Activated gamma-delta T cell treated with Interleukin-2 at 50 U/mL for 16 hours (primary cell): ENCODE data around the gene VSTM5.
"Not testable (repeated sequence)": the region's sequence is repeated elsewhere in the genome, so short reads cannot be mapped to it uniquely, and the experiment has no call there.

Experiments used
- DNase-seq: peaks from one replicate; pipeline ENCODE4 v3.0.0-alpha.2; 2020

VSTM5 gene, protein sequence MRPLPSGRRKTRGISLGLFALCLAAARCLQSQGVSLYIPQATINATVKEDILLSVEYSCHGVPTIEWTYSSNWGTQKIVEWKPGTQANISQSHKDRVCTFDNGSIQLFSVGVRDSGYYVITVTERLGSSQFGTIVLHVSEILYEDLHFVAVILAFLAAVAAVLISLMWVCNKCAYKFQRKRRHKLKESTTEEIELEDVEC

DNA sequence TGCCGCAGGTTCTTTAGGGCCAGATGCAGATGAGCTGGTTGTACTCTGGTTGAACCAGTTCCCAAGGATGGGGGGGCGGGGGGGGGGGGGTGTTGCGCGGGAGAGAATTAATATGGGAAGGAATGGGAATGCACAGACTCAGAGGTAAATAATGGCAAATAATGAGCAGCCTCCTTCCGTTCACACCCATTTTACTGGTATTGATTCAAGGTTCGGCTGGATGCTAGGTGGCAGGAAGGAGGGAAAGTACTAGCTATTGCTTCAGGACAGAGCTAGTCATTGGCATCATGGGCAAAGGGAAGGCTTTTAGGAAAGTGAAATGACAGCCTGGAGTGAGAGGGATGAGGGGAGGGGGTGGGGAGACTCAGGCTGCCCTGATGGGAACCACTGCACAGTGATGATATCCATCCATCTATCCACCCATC lies at the start of gene VSTM5:
Gene VSTM5, minus strand, starts transcription at position 25 of the 425 bp plus-strand sequence. CDS start 116 bp downstream, outside the sequence.
- DNase-seq = no peak

DNA sequence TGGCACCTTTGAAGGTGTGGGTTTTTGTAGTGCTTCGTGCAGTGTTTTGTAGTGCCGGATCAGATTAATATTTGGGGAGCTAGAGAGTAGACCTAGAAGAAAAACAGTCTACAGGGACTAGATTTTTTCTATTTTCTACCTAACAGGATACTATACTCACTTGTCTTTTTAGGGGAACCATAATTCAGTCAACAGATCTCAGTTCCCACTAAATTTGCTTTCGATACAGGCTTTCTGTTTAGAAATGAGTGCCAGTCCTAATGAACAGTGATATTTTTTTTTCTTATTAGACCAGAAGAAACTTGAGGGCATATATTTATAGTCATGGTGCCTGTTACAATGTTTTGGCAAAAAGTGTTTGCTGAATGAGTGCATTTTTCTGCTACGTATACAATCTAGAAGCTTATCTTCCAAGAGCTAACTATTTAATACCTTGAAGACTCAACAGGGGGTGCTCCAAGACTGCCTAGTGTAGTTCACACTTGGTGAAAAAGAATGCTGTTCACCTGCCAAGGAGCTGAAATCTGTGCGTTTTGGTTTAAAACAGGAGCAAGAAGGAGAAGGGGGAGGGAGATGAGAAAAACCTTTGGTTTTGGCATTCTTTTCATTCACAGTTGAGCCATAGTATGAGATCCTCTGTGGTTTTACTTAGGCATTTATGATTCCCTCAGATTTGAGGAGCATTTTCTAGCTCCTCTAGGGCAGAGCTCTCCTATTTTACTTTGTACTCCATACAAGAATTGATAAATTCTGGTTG lies 44.9 kb upstream of the VSTM5 start:
- DNase-seq = no peak

DNA sequence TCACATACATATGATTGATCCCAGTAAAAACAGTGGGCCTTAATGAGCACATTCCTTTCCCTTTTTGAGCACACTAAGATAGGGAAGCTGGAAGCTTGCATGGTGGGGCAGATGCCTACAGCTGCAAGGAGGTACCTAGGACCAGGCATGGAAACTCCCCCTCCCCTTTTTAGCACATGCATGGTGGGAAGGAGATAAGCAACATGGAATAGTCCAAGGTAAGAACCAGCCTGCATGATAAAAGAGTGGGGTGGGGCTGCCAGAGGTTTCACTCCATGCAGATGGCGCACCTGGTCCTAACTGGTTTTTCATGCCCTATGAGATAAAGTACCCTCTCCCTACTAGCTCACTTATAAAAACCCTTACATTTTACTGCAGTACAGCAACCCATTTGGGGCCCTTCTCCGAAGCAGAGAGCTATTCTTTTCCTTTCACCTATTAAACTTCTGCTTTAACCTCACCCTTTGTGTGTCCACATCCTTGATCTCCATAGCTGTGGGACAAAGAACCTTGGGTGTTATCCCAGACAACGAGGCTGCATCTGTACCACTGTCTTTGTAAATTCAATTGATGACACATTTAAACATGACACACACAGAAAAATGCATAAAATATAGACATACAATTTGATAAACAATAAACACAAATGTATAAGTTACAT lies 40.1 kb upstream of the VSTM5 start:
- no peak for DNase-seq

DNA sequence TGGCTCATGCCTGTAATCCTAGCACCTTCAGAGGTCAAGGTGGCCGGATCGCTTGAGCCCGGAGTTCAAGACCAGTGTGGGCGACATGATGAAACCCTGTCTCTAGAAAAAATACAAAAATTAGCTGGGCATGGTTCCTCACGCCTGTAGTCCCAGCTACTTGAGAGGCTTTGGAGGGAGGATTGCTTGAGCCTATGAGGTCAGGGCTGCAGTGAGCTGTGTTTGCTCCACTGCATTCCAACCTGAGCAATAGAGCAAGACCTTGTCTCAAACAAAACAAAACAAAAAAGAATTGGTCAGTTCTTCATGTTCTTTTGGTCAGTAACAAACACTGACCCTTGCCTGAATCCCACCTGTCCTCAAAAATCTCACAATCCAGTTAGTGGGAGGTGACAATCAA lies 36.7 kb upstream of the VSTM5 start:
- DNase-seq = no peak

DNA sequence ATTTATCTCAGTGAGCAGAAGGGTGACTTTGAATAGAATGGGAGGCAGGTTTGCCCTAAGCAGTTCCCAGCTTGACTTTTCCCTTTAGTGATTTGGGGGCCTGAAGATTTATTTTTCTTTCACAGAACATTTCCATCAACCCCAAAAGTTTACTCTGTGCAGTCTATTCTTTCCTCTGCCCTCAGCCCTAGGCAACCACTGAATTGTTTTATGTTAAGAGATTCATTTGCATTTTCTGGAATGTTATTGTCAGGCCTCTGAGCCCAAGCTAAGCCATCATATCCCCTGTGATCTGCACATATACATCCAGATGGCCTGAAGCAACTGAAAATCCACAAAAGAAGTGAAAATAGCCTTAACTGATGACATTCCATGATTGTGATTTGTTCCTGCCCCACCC lies 28.7 kb upstream of the VSTM5 start:
- not testable (repeated sequence) for DNase-seq

DNA sequence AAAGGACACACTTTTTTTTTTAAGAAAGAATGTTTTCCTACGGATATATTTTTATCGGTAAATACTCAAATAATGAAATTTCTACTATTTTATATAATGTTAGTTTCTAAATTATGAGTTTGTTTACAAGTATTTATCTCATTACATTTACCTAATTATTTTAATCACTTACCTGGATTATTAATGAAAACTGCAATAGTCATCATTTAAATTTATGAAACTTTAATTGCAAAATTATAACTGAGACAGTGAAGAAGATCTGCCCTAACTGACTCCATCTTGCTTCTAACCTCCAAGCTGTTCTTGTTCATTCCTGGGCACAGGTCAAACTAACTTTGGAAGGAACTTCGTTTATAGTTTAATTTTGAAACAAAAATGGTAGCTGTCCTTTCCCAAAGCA lies 25.2 kb upstream of the VSTM5 start:
- DNase-seq = no peak

DNA sequence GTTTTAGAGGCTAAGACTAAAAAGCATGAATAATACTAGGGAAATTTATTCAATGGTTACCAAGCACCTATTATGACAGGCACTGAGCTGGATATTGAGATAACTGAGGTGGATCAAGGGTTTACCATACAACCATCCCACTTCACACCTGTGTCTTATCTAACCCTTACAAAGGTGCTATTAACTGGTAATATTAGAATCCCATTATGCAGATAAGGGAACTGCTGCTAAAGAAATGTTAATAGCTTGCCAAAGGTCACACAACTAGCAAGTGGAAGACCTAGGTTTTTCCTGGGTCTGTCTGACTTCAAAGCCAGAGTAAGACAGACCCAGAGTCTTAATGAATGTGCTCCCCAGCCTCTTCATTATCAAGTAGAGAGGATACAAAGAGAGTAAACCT lies 21.1 kb upstream of the VSTM5 start:
- DNase-seq = no peak

DNA sequence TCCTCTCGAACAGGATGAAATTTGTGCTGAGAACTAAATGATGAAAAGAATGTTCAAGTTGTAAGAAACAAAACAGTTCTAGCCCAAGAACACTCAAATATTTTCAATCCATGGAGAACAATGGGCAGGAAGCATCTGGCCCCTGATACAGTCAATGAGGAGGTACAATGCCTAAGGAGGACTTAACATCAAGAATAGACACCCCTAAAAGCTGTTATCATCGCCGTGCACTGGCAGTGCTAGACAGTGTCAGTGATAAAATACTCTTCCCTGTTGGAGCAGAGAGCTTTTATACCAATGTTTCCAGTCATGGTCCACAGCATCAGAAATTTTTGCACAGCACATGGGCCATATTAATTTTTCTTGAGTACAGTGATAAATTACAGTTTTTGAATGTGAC lies 20.2 kb upstream of the VSTM5 start:
- no peak for DNase-seq

DNA sequence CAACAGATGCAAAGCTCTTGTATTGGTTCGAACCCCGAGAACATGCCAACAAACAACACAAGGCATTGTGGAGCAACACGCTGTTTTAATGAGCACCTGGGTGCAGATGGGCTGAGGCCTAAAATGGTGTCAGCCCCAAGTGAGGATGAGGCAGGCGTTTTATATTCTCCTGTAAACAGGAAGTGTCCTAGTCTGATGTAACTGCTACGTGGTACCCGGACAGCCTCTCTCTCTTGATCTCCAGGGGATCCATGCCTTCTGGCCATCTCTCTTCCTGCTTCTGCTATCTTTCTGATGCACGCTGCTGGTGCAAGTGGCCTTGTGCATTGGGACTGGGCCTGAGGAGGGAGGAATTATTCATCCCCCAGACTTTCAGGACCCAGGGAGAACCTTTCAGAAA lies 19.4 kb upstream of the VSTM5 start:
- no peak for DNase-seq

DNA sequence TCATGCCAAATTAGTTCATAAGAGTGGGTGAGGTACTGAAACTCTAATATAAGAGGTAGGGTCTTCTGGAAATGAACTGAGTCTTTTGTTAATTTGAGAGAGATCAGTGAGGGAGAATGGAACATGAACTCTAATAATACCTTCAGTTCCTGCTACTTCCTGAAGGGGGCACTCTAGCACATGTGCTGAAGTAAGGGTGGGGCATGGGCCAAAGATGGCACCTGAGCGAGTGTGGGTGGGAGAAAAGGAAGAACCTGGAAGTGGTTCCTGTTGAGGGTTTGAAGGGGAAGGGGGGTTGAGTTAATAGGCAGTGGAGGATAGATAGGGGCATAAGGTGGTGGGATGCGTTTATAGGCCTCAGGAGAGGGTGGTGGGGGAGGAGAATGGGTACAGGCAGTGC lies 18.0 kb upstream of the VSTM5 start:
- not testable (repeated sequence) for DNase-seq

DNA sequence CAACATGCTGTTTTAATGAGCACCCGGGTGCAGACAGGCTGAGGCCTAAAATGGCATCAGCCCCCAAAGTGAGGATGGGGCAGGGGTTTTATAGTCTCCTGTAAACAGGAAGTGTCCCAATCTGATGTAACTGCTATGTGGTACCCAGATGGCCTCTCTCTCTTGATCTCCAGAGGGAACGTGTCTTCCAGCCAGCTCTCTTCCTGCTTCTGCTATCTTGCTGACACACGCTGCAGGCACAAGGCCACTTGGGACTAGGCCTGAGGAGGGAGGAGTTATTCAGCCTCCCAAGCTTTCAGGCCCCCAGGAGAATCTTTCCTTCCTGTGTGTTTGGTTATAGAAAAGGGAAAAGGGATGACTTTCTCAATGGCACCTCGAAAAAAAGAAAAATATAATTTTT lies 11.4 kb upstream of the VSTM5 start:
- no peak for DNase-seq

DNA sequence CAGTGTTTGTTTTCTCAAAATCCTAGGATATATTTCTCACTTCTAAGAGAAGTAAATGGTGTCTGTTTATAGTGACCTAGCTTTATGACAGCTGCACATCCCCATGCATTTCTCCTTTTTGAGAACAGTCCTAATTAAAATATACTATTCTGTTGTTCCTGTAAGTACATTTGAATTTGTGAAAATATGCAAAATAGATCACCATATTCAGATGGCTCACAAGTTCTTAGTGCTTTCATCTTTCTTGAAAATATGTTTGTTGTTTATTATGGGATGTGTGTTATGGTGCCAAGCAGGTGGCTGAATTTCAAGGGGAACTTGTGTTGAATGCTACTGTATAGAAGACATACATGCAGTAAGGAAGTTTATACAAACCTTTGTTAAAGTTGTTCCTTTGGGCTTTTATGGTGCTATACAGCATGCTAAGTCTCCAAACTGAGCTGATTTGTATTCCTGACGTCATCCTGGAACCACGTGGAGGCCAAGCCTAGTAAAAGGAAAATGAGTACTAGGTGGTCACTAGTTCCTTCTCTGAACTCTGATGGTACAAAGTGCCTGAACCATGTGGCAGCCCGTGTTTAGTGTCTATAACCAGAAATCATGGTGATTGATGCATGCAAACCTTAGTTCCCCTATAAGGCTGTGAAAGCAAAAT lies 7.8 kb upstream of the VSTM5 start:
- DNase-seq = no peak

DNA sequence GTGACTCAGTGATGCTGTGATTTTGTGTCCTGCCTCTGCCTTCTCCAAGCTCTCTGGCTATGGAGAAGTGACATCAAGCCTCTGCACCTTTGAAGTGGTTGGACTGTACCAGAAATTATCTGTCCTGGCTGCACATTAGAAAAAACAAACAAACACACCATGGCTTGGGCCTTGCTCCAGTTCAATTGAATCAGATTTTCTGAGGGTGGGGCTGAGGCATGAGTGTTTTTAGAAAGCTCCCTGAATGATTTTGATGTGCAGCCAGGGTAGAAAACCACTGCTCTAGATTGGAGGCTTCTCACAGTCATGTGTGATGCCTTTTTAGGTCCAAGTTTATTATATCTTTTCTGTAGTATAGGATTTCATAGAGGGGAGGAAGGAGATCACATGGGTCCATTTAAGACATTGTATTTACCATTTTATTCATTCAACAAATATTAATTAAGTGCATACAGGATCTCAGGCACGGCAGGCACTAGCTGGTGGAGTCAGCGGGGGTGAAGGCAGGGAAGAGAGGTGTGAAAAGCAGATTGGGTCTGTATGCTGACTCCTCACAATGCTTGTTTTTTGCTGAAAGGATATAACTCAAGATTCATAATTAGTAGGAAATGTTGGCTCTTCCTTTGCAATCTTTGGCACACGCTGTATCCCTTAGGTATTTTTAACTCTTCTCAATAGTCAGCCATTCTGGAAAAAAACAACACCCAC lies 7.1 kb upstream of the VSTM5 start:
- no peak for DNase-seq

DNA sequence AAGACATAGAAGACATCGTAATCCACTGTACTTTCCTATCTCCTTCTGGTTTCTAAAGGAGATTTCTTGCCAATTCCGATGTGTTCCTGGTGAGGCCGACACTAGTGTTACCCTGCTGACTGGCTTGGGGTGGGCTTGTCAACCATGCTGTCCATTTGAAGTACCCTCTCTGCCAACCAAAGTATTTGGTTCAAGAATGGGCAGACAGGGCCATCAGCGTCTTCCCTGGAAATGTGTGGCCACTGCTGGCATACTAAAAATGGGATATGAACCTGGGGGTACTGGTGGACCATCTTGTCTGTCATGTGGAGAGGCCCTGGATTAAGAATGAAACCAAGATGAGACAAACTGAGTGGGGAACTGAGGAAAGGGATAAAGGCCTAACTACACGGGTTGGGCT lies 1.8 kb upstream of the VSTM5 start:
- DNase-seq = no peak

DNA sequence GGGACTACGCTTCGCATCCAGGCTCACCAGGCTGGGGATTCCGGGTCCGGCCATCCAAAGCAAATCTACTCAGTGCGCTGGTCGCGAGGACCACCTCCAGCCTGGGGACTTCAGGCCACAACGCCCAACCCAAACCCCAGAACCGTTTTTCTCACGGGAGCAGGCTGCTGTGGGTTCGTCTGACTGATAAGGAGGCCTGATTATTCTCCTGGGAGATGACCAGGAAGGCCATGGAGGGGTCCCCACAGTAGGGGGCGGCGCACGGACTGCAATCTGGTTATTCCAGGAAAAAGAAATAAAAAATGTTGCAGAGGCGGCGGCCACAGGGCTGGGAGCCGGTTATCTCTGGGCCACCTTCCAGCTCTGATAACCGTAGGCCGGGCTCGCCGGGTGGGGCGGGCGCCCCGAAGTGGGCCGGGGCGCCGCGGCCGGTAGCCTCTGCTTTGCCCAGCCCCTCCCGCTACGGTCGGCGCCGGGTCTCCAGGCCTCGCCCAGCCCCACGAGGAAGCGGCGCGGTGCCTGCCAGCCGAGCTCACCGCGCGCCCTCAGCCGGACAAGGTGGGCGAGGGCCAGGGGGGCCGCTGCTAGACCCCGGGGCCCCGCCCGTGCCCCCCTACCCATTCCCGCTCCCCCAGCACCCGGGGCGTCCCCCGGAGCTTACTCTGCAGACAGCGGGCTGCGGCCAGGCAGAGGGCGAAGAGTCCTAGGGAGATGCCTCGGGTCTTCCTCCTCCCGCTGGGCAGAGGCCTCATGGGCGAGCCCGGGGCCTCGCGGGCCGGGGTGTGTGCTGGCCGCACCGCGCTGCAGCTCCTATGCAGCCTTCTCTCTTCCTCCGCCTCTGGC lies 446 bp downstream of the VSTM5 start:
- no peak for DNase-seq

DNA sequence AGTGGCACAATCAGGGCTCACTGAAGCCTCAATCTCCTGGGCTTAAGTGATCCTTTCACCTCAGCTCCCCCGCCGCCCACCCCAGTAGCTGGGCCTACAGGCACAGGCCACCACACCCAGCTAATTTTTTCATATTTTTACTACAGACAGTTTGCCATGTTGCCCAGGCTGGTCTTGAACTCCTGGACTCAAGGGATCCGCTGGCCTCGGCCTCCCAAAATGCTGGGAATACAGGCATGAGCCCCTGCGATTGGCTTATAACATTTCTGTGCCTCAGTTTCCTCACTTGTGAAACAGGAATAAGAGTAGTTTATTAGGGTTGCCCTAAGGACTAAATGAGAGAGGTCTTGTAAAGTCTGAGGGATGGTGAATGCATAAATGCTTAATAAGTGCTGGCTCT lies 1.2 kb downstream of the VSTM5 start:
- no peak for DNase-seq

DNA sequence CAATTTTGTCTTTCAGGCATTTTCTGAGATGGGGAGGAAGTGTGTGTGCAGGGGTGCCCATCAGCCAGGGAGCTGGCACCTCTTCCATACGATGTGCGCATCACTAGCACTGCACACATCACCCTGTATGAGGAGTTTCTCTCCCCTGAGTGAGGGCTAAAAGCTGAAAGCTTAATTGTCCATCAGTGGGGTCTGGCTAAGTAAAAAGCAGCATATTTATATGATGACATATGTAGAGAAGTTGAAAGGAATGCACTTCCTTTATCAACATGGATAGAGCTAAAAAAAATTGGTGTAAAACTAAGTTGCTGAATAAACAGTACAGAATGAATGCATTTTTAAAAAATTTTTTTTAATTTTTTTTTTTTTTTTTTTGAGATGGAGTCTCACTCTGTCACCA lies 4.0 kb downstream of the VSTM5 start:
- no peak for DNase-seq

DNA sequence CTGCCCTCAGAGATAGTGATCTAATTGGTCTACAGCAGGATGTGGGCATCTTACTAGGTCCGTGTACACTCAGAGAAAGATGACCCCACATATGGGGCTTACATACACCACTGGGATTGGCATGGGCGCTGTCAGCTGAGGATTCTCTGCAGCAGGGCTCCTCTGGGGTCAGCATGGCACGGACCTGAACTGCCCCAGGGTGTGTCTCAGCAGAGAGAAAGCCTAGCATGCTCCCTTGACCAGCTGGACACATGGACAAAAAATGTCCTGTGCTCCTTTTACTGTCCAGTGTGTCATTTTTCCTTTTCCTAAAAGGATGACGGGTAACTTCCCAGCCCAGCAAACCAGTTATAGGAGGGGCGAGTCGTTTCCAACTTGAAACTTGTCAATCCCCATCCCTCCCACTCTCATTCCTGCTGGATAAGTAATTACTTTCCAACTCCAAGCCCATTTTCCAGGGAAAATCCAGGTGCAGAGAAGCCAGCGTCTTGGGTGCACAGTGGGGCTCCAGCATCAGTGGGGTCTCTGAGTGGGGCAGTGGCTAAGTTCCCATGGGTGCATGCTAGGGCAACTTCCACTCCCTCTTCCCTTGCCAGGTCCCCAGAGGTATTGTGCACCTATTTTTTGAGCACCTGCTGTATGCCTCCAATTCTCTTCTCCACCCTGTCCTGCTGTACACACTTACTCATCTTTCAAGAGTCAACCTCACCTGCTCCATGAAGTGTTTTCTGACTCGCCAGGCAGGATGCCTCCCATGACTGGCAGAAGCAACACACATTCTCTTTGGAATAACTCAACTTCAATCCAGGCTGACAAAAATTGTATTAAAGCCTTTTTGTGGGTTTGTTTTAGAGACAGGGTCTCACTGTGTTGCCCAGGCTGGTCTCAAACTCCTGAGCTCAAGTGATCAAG lies 5.0 kb downstream of the VSTM5 start:
- no peak for DNase-seq

DNA sequence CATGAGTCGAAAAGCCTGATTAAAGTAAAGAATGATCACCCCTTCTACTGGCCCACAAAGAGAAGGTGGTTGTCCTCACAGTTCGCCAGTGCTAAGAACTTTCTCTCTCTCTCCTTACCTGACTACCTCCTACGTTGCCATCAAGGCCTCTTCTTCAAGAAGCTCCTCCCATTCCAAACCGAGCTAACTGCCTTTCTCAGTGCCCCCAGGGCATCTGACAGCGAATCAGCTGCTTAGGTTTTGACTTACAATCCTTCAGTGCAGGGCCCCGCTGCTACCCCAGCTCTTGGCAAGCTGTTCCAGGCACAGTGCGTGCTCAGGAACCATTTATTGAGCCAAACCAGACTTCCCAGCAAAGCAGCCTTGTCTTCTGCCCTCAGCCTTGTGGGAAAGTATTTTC lies 5.8 kb downstream of the VSTM5 start:
- DNase-seq = no peak

DNA sequence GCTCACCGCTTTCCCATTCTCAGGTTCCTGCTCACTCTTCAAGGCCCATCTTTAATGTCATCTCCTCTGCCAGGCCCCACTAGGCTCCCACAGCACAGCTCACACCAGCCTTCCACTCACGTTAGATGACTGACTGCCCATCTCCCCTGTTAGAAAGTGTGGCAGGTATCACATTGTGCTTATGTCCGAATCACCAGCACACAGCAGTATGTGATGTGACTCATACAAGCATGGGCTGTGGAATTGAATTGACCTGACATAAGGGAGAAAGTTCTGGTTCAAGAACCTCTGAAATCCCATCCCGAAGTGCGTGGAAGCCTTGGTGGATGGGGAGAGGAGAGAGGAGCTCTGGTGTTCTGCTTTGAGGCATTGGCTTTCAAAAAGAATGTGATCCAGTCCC lies 6.5 kb downstream of the VSTM5 start:
- no peak for DNase-seq

DNA sequence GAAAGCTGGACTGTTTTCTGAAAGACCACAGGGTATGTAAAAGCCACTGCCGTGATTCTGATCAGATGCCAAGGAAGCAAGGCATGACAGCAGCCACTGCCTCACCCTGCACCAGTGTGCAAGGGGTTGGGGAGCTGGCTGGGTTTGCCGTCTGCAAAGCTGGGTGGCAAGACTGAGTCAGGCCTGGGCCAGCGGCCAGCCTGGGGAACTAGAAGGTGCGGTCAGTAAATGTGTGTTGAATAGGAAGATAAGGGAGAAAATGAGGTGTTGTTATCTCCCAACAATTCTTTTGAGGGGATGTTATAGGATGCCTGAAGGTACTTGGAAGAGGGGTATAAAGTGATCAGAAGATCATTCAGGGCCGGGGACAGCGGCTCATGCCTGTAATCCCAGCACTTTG lies 8.0 kb downstream of the VSTM5 start:
- no peak for DNase-seq
